ENCODE measurements around the gene CKS1B.

DNA sequence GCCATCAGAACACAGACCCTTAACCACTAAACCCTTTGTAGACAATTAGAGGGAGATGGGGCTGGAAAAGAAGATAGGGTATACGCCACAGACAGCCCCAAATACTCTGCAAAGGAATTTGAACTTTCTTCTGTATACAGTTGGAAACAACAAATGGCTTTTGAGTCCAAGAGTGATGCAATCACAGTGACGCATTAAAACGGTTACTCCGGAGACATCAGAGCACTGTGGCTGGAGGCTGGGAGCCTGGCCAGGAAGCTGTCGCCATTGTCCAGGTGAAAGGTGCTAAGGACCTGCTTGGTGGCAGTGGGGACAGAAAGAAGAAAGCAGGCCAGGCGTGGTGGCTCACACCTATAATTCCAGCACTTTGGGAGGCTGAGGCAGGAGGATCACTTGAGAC lies 12.8 kb downstream of the CKS1B start:
- TF ChIP-seq, protein P1, sequence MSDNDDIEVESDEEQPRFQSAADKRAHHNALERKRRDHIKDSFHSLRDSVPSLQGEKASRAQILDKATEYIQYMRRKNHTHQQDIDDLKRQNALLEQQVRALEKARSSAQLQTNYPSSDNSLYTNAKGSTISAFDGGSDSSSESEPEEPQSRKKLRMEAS (IDR thresholded peaks at IDR 0.05), result no peak
- TF ChIP-seq, protein P2, sequence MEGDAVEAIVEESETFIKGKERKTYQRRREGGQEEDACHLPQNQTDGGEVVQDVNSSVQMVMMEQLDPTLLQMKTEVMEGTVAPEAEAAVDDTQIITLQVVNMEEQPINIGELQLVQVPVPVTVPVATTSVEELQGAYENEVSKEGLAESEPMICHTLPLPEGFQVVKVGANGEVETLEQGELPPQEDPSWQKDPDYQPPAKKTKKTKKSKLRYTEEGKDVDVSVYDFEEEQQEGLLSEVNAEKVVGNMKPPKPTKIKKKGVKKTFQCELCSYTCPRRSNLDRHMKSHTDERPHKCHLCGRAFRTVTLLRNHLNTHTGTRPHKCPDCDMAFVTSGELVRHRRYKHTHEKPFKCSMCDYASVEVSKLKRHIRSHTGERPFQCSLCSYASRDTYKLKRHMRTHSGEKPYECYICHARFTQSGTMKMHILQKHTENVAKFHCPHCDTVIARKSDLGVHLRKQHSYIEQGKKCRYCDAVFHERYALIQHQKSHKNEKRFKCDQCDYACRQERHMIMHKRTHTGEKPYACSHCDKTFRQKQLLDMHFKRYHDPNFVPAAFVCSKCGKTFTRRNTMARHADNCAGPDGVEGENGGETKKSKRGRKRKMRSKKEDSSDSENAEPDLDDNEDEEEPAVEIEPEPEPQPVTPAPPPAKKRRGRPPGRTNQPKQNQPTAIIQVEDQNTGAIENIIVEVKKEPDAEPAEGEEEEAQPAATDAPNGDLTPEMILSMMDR (IDR thresholded peaks at IDR 0.05), result no peak
- TF ChIP-seq BHLHE40 (IDR thresholded peaks at IDR 0.05; ENCODE audit: low read depth, low read length) (no peak), KDM1A (IDR thresholded peaks at IDR 0.05; ENCODE audit: low read depth) (no peak), POLR2A (IDR thresholded peaks at IDR 0.05; ENCODE audit: low read length) (no peak), ESRRA (IDR thresholded peaks at IDR 0.05; ENCODE audit: borderline replicate concordance, low read length) (no peak), JUN (IDR thresholded peaks at IDR 0.05) (no peak)
- TF ChIP-seq, protein P3, sequence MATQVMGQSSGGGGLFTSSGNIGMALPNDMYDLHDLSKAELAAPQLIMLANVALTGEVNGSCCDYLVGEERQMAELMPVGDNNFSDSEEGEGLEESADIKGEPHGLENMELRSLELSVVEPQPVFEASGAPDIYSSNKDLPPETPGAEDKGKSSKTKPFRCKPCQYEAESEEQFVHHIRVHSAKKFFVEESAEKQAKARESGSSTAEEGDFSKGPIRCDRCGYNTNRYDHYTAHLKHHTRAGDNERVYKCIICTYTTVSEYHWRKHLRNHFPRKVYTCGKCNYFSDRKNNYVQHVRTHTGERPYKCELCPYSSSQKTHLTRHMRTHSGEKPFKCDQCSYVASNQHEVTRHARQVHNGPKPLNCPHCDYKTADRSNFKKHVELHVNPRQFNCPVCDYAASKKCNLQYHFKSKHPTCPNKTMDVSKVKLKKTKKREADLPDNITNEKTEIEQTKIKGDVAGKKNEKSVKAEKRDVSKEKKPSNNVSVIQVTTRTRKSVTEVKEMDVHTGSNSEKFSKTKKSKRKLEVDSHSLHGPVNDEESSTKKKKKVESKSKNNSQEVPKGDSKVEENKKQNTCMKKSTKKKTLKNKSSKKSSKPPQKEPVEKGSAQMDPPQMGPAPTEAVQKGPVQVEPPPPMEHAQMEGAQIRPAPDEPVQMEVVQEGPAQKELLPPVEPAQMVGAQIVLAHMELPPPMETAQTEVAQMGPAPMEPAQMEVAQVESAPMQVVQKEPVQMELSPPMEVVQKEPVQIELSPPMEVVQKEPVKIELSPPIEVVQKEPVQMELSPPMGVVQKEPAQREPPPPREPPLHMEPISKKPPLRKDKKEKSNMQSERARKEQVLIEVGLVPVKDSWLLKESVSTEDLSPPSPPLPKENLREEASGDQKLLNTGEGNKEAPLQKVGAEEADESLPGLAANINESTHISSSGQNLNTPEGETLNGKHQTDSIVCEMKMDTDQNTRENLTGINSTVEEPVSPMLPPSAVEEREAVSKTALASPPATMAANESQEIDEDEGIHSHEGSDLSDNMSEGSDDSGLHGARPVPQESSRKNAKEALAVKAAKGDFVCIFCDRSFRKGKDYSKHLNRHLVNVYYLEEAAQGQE (IDR thresholded peaks at IDR 0.05), result no peak
